Measurements from ENCODE around the gene SATB1. TPM values are rescaled to one million over a fixed set of nuclear protein-coding genes. Genes with fewer than 3 reads are reported as not detected.
A peak's percentile ranks its signal among the peaks of the same experiment; 100 is the strongest.
"Not testable (repeated sequence)": the region's sequence is repeated elsewhere in the genome, so short reads cannot be mapped to it uniquely, and the experiment has no call there.

The SATB1 gene
- total RNA-seq = 3.5 and 4.2 TPM in 2 replicates

DNA sequence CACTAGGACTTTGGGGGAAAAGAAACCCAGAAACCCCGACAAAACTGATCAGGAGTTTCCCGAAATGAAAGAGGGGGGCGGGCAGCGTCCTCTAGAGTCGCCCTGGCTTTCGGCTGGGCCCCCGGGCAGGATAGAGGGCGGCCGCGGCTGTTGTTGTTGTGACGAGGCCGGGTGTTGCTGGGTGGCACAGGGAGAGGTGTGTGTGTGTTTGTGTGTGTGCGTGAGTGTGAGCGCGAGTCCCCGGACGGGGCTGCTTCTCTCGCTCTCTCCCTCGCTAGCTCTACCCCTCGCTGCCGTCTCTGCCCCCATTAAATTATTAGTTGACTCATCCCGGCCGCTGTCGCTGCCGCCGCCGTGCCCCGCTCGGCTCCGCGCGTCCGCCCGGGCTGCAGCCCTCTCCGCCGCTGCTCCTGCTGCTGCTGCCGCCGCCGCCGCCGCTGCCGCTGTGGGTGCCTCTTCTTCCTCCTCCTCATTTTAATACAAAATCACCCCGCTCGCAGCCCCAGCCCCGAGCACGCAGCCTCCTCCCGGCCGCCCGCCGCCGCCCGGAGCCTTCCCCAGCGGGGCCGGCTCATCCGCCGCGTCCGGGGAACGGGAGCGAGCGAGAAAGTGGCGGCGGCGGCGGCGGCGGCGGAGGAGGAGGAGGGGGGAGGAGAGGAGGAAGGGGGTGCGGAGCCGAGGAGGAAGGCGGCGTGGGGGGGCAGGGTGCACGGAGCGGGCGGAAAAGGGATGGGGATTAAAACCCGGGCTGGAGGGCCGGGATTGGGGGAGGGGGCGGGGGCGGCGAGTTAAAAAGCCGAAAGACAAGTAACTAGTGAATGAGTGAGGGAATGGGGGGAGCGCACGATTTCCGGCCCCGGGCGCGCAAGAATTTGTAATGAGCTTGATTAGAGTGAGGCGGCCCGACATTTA is at the start of gene SATB1:
Gene SATB1 (minus strand): TSS at position 611 of the 912 bp plus-strand sequence. CDS start 4,372 bp downstream, outside the sequence.
- DNase-seq (ENCODE audit: low read depth in 2 of 2) = peak; percentile 48 to 54

DNA sequence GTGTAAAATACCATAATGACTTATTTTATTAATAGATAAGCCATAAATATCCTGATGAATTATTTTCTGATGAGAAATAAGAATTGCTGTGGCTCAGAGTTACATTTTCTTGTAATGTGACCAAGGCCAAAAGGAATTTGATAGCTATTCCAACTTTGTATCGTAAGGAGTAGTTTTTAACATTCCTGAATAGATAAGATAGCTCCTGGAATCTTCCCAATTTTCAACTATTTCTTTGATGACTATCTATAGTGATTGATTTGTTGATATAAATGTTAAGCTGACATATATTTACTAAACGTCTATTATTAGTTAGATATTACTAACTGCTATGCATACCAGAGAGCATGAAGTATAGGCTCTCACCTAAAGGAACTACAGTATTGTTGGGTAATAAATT is 49.1 kb upstream of the SATB1 start:
- no peak for DNase-seq (ENCODE audit: low read depth in 2 of 2)

GRCh38 chr3:18469775-18470174 is 44.6 kb upstream of the SATB1 start:
- no peak for DNase-seq (ENCODE audit: low read depth in 2 of 2)

DNA sequence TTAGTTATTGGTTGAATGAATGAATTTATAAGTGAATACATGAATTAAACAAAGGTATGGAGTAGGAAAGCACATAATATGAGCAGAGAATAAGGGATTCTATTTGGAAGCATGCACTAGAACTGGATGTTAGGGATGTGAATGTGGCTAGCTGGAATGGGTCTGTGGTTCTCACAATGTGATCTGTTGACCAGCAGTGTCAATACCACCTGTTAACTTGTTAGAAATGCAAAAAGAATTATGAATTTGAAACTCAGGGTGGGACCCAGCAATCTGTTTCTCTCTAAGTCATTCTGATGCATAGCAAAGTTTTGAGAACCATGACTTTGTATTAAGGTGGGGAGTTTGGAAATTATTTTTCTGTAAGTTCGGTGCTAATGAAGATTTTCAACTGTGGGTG is 41.0 kb upstream of the SATB1 start:
- DNase-seq (ENCODE audit: low read depth in 2 of 2) = no peak

DNA sequence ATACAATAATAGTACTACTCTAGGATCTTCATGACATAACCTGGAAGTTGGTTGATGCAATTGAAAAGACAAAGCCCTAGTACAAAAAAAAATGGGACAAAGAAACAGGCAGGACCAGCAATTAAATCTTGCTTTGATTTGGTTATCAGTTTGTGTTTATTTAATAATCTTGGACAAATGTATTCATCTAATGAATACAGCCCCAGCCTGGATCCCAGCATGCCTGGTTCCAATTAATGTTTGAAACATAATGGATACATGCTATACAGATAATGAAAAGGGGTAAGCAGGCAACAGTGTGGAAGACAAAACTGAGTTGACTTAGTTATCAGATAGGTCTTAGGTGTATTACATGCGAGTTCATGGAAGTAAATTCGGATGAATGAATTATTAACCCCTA is 29.6 kb upstream of the SATB1 start:
- DNase-seq (ENCODE audit: low read depth in 2 of 2) = no peak

- not testable (repeated sequence) for DNase-seq (ENCODE audit: low read depth in 2 of 2)
Measured at GRCh38 chr3:18449618-18450017, 24.5 kb upstream of the SATB1 start.

DNA sequence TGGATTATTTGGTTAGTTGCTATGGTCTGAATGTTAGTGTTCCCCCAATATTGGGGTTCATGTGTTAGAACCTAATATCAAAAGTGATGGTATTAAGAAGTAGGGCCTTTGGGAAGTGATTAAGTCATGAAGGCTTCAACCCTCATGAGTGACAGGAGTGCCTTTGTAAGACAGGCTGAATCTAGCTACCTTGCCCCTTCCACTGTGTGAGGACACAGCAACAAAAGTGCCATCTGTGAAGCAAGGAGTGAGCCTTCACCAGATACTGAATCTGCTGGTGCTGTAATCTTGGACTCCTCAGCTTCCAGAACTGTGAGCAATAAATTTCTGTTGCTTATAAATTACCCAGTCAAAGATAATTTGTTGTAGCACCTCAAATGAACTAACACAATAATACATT is 22.6 kb upstream of the SATB1 start:
- no peak for DNase-seq (ENCODE audit: low read depth in 2 of 2)

DNA sequence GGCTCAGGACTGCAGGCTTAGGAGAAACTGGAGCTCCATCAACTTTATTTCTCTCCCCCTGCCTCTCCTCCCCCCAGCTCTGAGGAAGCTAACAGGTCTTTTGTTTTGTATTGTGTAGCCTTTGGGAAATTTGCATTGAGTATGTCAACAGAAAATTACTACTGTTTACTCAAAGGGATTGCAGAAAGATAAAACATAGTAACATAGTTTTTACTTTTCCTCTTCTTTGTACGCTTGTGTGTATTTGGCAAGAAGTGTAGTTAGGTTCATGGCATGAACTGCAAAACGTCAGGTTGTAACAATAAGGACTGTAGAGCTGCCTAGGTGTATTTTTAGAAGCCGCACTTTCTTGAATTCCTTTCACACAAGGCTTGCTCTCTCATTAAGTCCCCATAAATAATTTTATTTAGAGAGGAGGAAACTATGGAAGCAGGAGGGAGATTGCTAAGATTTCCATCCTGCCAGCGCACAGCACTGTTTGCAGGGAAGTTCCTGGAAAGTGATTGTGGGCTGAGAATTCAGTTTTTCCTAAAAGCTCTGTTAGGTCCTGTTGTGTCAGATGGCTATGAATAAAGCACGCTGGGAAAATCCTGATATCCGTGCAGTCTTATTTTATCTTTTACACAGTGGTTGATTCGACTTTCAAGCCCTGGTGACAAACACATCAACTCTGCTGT is 21.1 kb upstream of the SATB1 start:
- DNase-seq (ENCODE audit: low read depth in 2 of 2) = no peak

DNA sequence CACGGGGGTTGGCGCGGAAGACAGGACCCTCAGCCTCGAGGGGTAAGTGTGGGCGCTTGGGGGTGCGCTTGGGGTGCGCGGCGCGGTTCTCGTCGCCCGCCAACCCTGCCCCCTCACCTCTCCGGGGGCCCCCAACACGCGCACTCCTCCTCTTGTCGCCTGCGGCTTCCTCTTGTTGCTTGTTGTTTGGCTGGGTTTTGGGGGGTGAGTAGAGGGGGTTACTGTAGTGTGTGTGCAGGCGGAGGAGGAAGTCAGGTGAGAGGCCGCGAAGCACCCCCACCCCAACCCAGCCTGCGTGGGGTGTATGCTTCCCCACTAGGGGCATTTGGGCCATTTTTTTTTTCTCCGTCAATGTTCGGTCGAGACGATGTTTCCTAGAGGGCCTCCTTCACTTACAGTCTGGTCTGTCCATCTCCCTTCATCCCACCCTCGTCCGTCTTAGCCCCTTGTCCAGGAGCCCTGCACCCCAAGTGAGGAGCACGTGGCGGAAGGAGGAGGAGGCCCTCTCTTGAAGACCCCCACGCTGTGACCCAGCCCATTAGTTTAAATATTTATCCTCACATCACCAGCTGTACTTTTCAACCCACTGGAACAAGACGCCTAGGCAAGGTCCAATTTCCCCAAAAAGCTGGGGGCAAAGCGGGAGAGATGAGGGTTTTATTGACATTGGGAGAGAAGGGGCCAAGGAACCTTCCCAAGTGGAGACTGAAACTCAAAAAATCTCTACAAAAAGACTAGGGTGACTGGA is 20.4 kb upstream of the SATB1 start:
- DNase-seq (ENCODE audit: low read depth in 2 of 2) = no peak

- peak; percentile 59 to 73 for DNase-seq (ENCODE audit: low read depth in 2 of 2)
Measured at GRCh38 chr3:18444595-18445400, 19.7 kb upstream of the SATB1 start.

DNA sequence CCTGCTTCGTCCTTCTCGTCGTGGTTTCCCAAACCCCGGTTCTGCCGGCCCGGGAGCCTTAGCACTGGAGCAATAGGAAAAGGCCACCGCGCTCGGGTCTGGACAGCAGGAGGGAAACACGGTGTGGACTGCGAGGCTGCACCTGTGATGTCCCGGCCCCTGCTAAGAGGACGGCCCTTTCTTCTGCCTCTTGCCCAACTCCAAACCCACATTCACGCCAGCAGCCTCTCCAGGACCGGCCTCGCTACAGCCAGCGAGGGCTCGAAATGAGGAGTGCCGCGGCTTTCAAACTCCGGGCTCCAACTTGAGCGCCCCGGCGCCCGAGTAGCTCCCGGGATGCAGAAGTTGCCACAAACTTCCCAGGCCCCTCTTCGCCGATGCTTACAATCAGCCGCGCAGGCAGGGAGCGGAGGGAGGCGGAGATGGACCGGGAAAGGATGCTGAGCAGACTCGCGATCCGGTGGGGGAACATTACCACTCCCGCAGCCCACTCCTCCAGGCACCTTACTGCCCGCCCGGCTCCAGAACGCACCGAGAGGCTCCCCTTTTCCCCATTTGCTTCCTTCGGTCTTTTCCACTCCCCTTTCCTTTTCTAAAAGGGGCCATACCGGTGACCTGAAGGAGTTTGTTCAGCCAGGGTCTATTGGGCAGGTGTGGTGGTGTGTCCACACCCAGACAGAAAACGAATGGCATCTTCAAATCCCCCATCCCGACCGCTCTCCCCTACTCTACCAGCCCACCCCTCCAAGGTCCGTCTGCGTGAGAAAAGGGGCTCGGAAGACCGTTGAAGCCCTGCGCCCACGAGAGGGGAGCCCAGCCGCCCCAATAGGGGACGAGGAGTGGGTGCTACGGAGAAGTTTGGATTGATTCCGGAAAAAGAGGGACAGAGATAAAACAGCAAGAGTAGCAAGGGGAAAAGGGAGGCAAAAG is 18.8 kb upstream of the SATB1 start:
- DNase-seq (ENCODE audit: low read depth in 2 of 2) = no peak

DNA sequence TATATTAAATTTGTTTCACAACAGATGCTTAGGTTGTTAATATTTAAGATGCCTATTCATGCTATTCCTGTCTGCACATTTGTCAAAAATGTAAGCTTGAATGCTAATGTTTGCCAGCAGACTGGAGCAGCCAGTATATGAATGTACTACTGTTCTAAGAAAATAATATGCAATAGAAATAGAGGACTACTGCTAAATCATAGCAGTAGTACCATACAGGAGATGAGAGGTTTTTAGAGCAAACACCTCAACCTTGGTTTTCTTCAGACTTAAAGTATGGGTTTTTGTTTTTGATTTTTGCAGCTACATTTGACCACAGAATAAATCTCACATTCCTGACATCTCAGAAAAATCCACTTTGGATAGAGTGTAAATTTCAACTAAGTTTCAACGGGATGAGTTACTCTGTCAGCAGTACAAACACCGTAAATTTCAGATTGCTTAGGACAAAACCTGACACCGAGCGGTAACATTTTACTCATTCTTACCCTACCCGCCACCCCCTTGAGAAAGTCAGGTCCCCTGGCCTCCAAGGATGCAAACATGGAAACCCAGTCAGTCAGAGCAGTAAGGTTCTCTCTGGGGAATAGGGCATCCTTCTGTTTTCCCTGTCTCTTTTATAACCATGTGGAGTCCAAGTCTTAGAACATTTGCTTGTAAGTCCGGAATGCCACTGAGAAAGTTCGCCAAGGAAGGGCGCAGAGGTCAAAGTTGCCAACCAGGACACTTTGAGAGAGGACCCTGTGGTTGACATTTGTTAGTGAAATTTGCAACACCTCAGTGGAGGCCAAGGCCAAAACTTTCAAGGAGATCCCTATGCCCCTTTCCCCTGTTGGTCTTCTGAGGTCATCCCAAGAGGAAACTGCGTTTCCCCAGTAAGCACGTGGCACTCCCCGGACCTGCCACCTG is 17.9 kb upstream of the SATB1 start:
- DNase-seq (ENCODE audit: low read depth in 2 of 2) = no peak

- no peak for DNase-seq (ENCODE audit: low read depth in 2 of 2)
Measured at GRCh38 chr3:18441551-18441950, 16.4 kb upstream of the SATB1 start.

DNA sequence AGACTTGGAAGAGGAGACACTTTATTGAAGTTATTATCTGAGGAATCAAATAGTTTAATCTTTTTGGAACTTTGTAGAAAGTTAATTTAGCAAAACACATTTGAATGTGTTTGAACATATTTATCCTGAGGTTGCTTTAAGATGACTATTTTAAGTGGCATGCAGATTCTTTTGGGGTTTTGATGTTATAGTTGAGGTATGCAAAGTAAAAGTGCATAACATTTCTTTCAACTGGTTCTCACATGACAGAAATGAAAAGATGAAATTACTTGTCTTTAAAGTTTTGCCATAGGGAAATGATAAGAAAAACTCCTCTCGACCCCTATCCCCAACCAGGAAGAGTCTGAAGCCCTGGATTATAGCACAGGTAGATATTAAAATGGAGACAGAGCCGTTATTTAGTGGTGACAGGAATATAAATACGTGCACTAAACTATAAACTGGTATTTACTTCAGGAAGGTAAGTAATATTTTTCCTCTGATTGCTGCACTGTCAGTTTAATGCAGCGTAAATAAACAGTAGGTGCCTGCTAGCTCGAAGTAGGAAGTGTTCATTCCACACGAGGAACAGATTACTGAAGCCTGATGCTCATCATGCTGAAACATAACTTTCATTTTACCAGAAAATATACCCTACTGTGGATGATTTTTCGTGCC is 15.1 kb upstream of the SATB1 start:
- no peak for DNase-seq (ENCODE audit: low read depth in 2 of 2)

DNA sequence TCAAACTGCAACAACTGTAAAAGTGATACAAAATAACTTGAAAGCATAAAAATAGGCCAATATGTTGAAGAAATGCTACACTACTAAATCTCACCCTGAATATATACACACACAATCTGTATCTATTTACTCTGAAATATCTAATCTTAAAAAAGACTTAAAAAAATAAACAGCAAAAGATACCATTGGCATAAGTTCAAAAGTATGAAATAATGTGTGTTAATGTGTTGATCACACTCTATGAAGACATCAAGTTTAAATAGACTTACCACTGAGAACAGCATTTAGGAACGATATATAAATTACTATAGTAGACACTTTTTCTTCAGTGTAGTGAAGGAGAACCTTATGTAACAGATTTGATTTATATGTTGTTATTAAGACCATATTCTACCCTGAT is 14.1 kb upstream of the SATB1 start:
- DNase-seq (ENCODE audit: low read depth in 2 of 2) = no peak

- no peak for DNase-seq (ENCODE audit: low read depth in 2 of 2)
Measured at GRCh38 chr3:18438586-18438985, 13.4 kb upstream of the SATB1 start.

DNA sequence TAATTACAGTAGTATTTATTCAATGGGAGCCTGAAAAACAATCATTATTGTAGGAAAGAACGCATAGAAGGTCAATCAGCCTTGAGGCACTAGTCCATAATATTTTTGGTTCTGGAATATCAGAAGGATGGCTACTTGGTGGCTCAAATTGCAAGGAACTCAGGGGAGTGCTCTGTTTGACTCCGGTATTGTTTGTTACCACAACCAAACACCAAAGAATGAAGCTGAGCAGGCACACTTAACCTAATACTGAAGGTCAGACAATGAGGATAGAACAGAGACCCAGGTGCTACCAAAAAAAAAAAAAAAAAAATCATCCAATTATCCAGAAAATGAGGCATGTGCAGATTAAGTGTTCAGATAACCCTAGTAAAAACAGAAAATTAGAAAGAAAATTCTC is 11.1 kb upstream of the SATB1 start:
- no peak for DNase-seq (ENCODE audit: low read depth in 2 of 2)

GRCh38 chr3:18434711-18435110 is 9.6 kb upstream of the SATB1 start:
- DNase-seq (ENCODE audit: low read depth in 2 of 2) = no peak

- DNase-seq (ENCODE audit: low read depth in 2 of 2) = no peak
Measured at GRCh38 chr3:18432752-18433151, 7.6 kb upstream of the SATB1 start.

Data from lung microvascular endothelial cell (primary cell).